IMR-90 (cell line): ENCODE data around the gene OR10G2. TPM values are rescaled to one million over a fixed set of nuclear protein-coding genes. Genes with fewer than 3 reads are reported as not detected.

ENCODE experiments used
- ATAC-seq: fragments of 200-7000 bp; cut with Tn5 transposase; 2 replicates; pipeline ENCODE4 v1.9.1; 2020; ENCODE audit warnings: low read depth, mild to moderate bottlenecking, moderate library complexity
- BruUV-seq: library from RNA; stranded (reverse); fragments of 400-500 nt; replicated peaks from 2 replicates; lab custom pipeline; 2021; lab: Mats Ljungman, UMichigan
- CTCF ChIA-PET: fragments of 300-600 bp; formaldehyde crosslinking; extraction: SDS; loops from one replicate; lab custom pipeline; 2021; ENCODE audit warnings: antibody characterized with exemption; lab: Yijun Ruan, JAX
- POLR2A ChIA-PET: fragments of 300-600 bp; sonication (Branson Sonifier 250); formaldehyde crosslinking; loops from one replicate; lab custom pipeline; 2022; ENCODE audit warnings: antibody characterized with exemption; ENCODE audit not compliant: unreplicated experiment; lab: Charles Lee
- DNase-seq: peaks from one replicate; pipeline ENCODE4 v3.0.0; 2013
- H2AFZ ChIP-seq: replicated peaks from 2 replicates; pipeline ENCODE3; 2013; ENCODE audit warnings: low read length, mild to moderate bottlenecking; ENCODE audit not compliant: poor library complexity
- H2AK5ac ChIP-seq: 2 replicates; pipeline ENCODE4 v1.6.1; 2013; ENCODE audit warnings: low read depth, low read length, inconsistent platforms
- H2AK9ac ChIP-seq: replicated peaks from 2 replicates; pipeline ENCODE3; 2013; ENCODE audit warnings: mild to moderate bottlenecking, low read depth, low read length, moderate library complexity; ENCODE audit not compliant: poor library complexity
- H2BK120ac ChIP-seq: 2 replicates; pipeline ENCODE4 v1.6.1; 2013; ENCODE audit warnings: low read depth, low read length, inconsistent platforms
- H2BK15ac ChIP-seq: 3 replicates; pipeline ENCODE4 v1.6.1; 2013; ENCODE audit warnings: low read depth, low read length, inconsistent platforms
- H2BK20ac ChIP-seq: 2 replicates; pipeline ENCODE4 v1.6.1; 2013; ENCODE audit warnings: low read depth, mild to moderate bottlenecking, inconsistent platforms, low read length, moderate library complexity
- H2BK5ac ChIP-seq: 2 replicates; pipeline ENCODE4 v1.6.1; 2013; ENCODE audit warnings: mild to moderate bottlenecking, low read depth, low read length, inconsistent platforms; ENCODE audit not compliant: poor library complexity, severe bottlenecking
- H3K14ac ChIP-seq: replicated peaks from 2 replicates; pipeline ENCODE4 v1.6.1; 2013; ENCODE audit warnings: low read depth, low read length, inconsistent platforms
- H3K18ac ChIP-seq: 2 replicates; pipeline ENCODE4 v1.6.1; 2013; ENCODE audit warnings: low read depth, low read length, control low read depth
- H3K23ac ChIP-seq: 2 replicates; pipeline ENCODE4 v1.6.1; 2013; ENCODE audit warnings: low read depth, low read length, inconsistent platforms
- H3K27ac ChIP-seq: 2 replicates; pipeline ENCODE4 v1.5.1; 2013; ENCODE audit warnings: mild to moderate bottlenecking, control low read depth, low read length; ENCODE audit not compliant: insufficient read depth
- H3K27me3 ChIP-seq: 2 replicates; pipeline ENCODE4 v1.6.1; 2013; ENCODE audit warnings: low read length; ENCODE audit not compliant: control insufficient read depth, insufficient read depth
- H3K36me3 ChIP-seq: 2 replicates; pipeline ENCODE4 v1.6.1; 2013; ENCODE audit warnings: low read length, mixed read lengths; ENCODE audit not compliant: control insufficient read depth, insufficient read depth
- H3K4ac ChIP-seq: 2 replicates; pipeline ENCODE4 v1.6.1; 2013; ENCODE audit warnings: low read depth, low read length, inconsistent platforms
- H3K4me1 ChIP-seq: 2 replicates; pipeline ENCODE4 v1.6.1; 2013; ENCODE audit warnings: low read length, mixed read lengths; ENCODE audit not compliant: control insufficient read depth, insufficient read depth
- H3K4me2 ChIP-seq: 2 replicates; pipeline ENCODE4 v1.6.1; 2013; ENCODE audit warnings: low read depth, mild to moderate bottlenecking, control low read depth, low read length, moderate library complexity
- H3K4me3 ChIP-seq: 2 replicates; pipeline ENCODE4 v1.5.1; 2013; ENCODE audit warnings: low read depth, mild to moderate bottlenecking, control low read depth, low read length, moderate library complexity; ENCODE audit not compliant: insufficient read depth
- H3K56ac ChIP-seq: 2 replicates; pipeline ENCODE4 v1.6.1; 2013; ENCODE audit warnings: low read length, inconsistent platforms; ENCODE audit not compliant: insufficient read depth; ENCODE audit errors: extremely low read depth
- H3K79me1 ChIP-seq, 2 experiments: 2 replicates each; pipeline ENCODE4 v1.6.1; 2013; ENCODE audit warnings: low read length in 2 of 2, inconsistent platforms in 1 of 2, low read depth in 1 of 2
- H3K9ac ChIP-seq: 2 replicates; pipeline ENCODE4 v1.6.1; 2013; ENCODE audit warnings: low read depth, low read length, control low read depth
- H3K9me1 ChIP-seq: 2 replicates; pipeline ENCODE4 v1.6.1; 2013; ENCODE audit warnings: low read length, inconsistent platforms; ENCODE audit not compliant: insufficient read depth
- H3K9me3 ChIP-seq: 2 replicates; pipeline ENCODE4 v1.6.1; 2013; ENCODE audit warnings: low read length; ENCODE audit not compliant: control insufficient read depth, insufficient read depth
- H4K20me1 ChIP-seq: 2 replicates; pipeline ENCODE4 v1.6.1; 2013; ENCODE audit warnings: low read length, inconsistent platforms; ENCODE audit not compliant: insufficient read depth
- H4K5ac ChIP-seq: 2 replicates; pipeline ENCODE4 v1.6.1; 2013; ENCODE audit warnings: mild to moderate bottlenecking, low read depth, low read length, control low read depth
- H4K8ac ChIP-seq, 2 experiments: 2 replicates each; pipeline ENCODE4 v1.6.1; 2013; ENCODE audit warnings: low read depth in 2 of 2, low read length in 2 of 2, control low read depth in 1 of 2, inconsistent platforms in 1 of 2
- H4K91ac ChIP-seq: 2 replicates; pipeline ENCODE4 v1.6.1; 2013; ENCODE audit warnings: low read depth, low read length, inconsistent platforms; ENCODE audit not compliant: insufficient read depth
- BHLHE40 ChIP-seq: fragments of 150-350 bp; IDR thresholded peaks from 2 replicates; pipeline ENCODE4 v1.6.1; 2016; ENCODE audit warnings: mild to moderate bottlenecking, low read depth, low read length
- CEBPB ChIP-seq: IDR thresholded peaks from 2 replicates; pipeline ENCODE4 v1.6.1; 2012; ENCODE audit warnings: low read depth, low read length, improper control_type of control experiment
- CHD1 ChIP-seq: IDR thresholded peaks from 2 replicates; pipeline ENCODE4 v1.6.1; 2012; ENCODE audit warnings: low read depth, low read length, improper control_type of control experiment
- MAZ ChIP-seq: IDR thresholded peaks from 2 replicates; pipeline ENCODE4 v1.6.1; 2012; ENCODE audit warnings: low read depth, mild to moderate bottlenecking, low read length, improper control_type of control experiment, moderate library complexity, borderline replicate concordance
- RAD21 ChIP-seq: IDR thresholded peaks from 2 replicates; pipeline ENCODE4 v1.6.1; 2012; ENCODE audit warnings: low read length, improper control_type of control experiment
- RCOR1 ChIP-seq: IDR thresholded peaks from 2 replicates; pipeline ENCODE4 v1.6.1; 2012; ENCODE audit warnings: mild to moderate bottlenecking, low read length, improper control_type of control experiment; ENCODE audit not compliant: insufficient replicate concordance
- RFX5 ChIP-seq: IDR thresholded peaks from 2 replicates; pipeline ENCODE4 v1.8.0; 2012; ENCODE audit warnings: low read depth, mild to moderate bottlenecking, low read length, moderate library complexity
- SMC3 ChIP-seq: fragments of 150-350 bp; IDR thresholded peaks from 2 replicates; pipeline ENCODE4 v1.6.1; 2016; ENCODE audit warnings: low read depth, mild to moderate bottlenecking, antibody characterized with exemption, low read length, moderate library complexity
- WGBS, 2 experiments: methylation state at CpG; one replicate each; pipeline versions ENCODE4 v1.1.5 to v1.1.7; 2013; ENCODE audit warnings: missing lambda C conversion rate in 2 of 2; ENCODE audit not compliant: insufficient read length in 1 of 2; ENCODE audit errors: extremely low coverage in 2 of 2; 5-methylcytosine and 5-hydroxymethylcytosine counted together
- dilution Hi-C: fragments of 300-500 bp; cut with HindIII; formaldehyde crosslinking; loops from one replicate; pipeline ENCODE4 v1.14.3; 2018; ENCODE audit warnings: low sequenced_read_pairs; ENCODE audit not compliant: unreplicated experiment
- in situ Hi-C: fragments of 300-500 bp; cut with MboI; formaldehyde crosslinking; loops from 3 replicates; pipeline ENCODE4 v1.14.3; 2019; ENCODE audit warnings: low sequenced_read_pairs, inconsistent platforms, mixed read lengths
- intact Hi-C: fragments of 100-400 bp; cut with micrococcal nuclease; formaldehyde crosslinking; loops from 2 replicates; pipeline ENCODE4 v1.10.0; 2022
- polyA plus RNA-seq, 3 experiments: library from polyadenylated mRNA; depleted of rRNA; stranded (reverse); fragments of >200 nt; gene quantifications; 2 replicates each; pipeline ENCODE4 v1.2.3, GENCODE V29; 2012; ENCODE audit warnings: low replicate concordance in 1 of 3
- total RNA-seq: library from RNA; depleted of rRNA; stranded (reverse); fragments of >200 nt; gene quantifications from 2 replicates; pipeline ENCODE4 v1.2.3, GENCODE V29; 2012
- TF ChIP-seq, protein P1 (sequence below): fragments of 150-350 bp; IDR thresholded peaks from 2 replicates; pipeline ENCODE4 v1.6.1; 2017; ENCODE audit warnings: mild to moderate bottlenecking, antibody characterized with exemption, low read length, low read depth
- TF ChIP-seq, protein P2 (sequence below): conservative IDR thresholded peaks from 2 replicates; pipeline ENCODE4 v1.5.1; 2012; ENCODE audit warnings: mild to moderate bottlenecking, low read depth, low read length, improper control_type of control experiment

OR10G2 gene
- total and polyA plus RNA-seq, 2 of the 4 experiments (the other 2 are of a cell fraction), result not detected

DNA sequence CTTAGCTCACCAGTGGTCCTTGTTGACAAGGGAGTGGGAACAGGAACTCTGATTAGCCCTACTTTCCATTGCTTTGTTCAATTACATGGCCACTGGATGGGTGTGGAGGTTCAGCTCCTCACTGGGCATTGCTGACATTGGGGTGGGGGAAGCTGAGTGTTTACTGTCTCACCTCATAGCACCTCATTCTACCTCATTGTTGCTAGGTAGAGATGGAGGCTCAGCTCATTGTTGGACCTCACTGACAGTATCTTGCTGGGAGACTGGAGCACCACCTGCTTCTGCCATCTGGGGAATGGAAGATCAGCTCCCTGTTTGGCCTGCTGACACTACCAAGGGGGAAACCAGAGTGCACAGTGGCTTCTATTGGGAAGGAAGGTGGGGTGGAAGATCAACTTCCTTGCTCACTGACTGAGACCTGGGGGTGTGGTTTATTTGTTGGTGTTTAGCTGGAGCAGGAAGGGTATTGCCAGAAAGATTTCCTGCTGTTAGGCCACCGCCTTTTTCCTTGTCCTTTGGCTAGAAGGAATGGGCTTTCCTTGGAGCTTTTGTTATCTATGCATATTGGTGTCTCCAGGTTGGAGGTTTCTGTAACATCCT, 17.6 kb upstream of the OR10G2 start:
- H3K79me1 ChIP-seq, result no peaks in the 10 kb centered on the region
- no TSS peak for BruUV-seq
- in situ Hi-C loops (no loop called here), dilution Hi-C loops (no loop called here), intact Hi-C loops (no loop called here)
- no peak overlapping the region for H3K18ac ChIP-seq
- H3K14ac ChIP-seq, result no peak overlapping the region
- no CpG with 5 or more reads among the region's 1 CpG for WGBS, 2 experiments
- H3K4ac ChIP-seq, result no peak overlapping the region
- H3K9me1 ChIP-seq, result no peaks in the 10 kb centered on the region
- H3K23ac ChIP-seq, result no peak overlapping the region
- no peaks in the 10 kb centered on the region for H4K20me1 ChIP-seq
- H3K27ac ChIP-seq, result no peak overlapping the region
- H2BK5ac ChIP-seq, result no peak overlapping the region
- H3K36me3 ChIP-seq, result no peaks in the 10 kb centered on the region
- no peaks in the 10 kb centered on the region for H3K4me1 ChIP-seq
- no peak overlapping the region for H2AFZ ChIP-seq
- no peak overlapping the region for H3K4me3 ChIP-seq
- H2BK120ac ChIP-seq, result no peak overlapping the region
- no peak overlapping the region for H4K8ac ChIP-seq
- CTCF ChIA-PET, result interaction anchor here (0.6 kb wide), 1 partner anchor 12 kb away, joined by 4 read pairs; no protein-coding TSS in a partner anchor
- no peak overlapping the region for H4K91ac ChIP-seq
- H2BK15ac ChIP-seq, result no peak overlapping the region
- H2BK20ac ChIP-seq, result no peak overlapping the region
- no peak for TF ChIP-seq RFX5
- no peak for TF ChIP-seq SMC3
- no peak for TF ChIP-seq CHD1
- TF ChIP-seq RAD21, result no peak
- TF ChIP-seq RCOR1, result no peak
- TF ChIP-seq, protein P1, sequence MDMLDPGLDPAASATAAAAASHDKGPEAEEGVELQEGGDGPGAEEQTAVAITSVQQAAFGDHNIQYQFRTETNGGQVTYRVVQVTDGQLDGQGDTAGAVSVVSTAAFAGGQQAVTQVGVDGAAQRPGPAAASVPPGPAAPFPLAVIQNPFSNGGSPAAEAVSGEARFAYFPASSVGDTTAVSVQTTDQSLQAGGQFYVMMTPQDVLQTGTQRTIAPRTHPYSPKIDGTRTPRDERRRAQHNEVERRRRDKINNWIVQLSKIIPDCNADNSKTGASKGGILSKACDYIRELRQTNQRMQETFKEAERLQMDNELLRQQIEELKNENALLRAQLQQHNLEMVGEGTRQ, result no peak
- TF ChIP-seq BHLHE40, result no peak
- TF ChIP-seq MAZ, result no peak
- TF ChIP-seq, protein P2, sequence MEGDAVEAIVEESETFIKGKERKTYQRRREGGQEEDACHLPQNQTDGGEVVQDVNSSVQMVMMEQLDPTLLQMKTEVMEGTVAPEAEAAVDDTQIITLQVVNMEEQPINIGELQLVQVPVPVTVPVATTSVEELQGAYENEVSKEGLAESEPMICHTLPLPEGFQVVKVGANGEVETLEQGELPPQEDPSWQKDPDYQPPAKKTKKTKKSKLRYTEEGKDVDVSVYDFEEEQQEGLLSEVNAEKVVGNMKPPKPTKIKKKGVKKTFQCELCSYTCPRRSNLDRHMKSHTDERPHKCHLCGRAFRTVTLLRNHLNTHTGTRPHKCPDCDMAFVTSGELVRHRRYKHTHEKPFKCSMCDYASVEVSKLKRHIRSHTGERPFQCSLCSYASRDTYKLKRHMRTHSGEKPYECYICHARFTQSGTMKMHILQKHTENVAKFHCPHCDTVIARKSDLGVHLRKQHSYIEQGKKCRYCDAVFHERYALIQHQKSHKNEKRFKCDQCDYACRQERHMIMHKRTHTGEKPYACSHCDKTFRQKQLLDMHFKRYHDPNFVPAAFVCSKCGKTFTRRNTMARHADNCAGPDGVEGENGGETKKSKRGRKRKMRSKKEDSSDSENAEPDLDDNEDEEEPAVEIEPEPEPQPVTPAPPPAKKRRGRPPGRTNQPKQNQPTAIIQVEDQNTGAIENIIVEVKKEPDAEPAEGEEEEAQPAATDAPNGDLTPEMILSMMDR, result no peak
- no peak for TF ChIP-seq CEBPB
- H3K4me2 ChIP-seq, result no peak overlapping the region
- no peaks in the 10 kb centered on the region for H3K9me3 ChIP-seq
- ATAC-seq (no peak), DNase-seq (no peak)
- H3K9ac ChIP-seq, result no peak overlapping the region
- H2AK9ac ChIP-seq, result no peak overlapping the region
- H3K27me3 ChIP-seq, result no peaks in the 10 kb centered on the region; the same call in 1 of the 2 replicates
- H3K56ac ChIP-seq, result no peak overlapping the region
- no peak overlapping the region for H2AK5ac ChIP-seq
- H4K5ac ChIP-seq, result no peak overlapping the region
- POLR2A ChIA-PET, result no interaction called here
